H9 (cell line): Measurements from ENCODE around the gene MRPL27. TPM values are rescaled to one million over a fixed set of nuclear protein-coding genes. Genes with fewer than 3 reads are reported as not detected.

Source experiments
- DNase-seq: peaks from one replicate; pipeline ENCODE4 v3.0.0-alpha.2; 2017
- H2AFZ ChIP-seq: one replicate; pipeline ENCODE4 v1.6.1; 2013; ENCODE audit warnings: mild to moderate bottlenecking, low read length, control low read depth, moderate library complexity
- H2AK5ac ChIP-seq: 2 replicates; pipeline ENCODE4 v1.6.1; 2013; ENCODE audit warnings: low read length, control low read depth, mixed read lengths; ENCODE audit not compliant: insufficient read length
- H2BK120ac ChIP-seq: one replicate; pipeline ENCODE4 v1.6.1; 2013; ENCODE audit warnings: low read depth, mild to moderate bottlenecking, low read length, control low read depth, inconsistent platforms; ENCODE audit not compliant: poor library complexity, severe bottlenecking
- H2BK12ac ChIP-seq: 2 replicates; pipeline ENCODE4 v1.6.1; 2013; ENCODE audit warnings: low read length, control low read depth, mixed read lengths, low read depth; ENCODE audit not compliant: insufficient read length
- H2BK15ac ChIP-seq: 2 replicates; pipeline ENCODE4 v1.6.1; 2013; ENCODE audit warnings: low read depth, low read length, control low read depth
- H2BK20ac ChIP-seq: one replicate; pipeline ENCODE4 v1.6.1; 2013; ENCODE audit warnings: low read depth, mild to moderate bottlenecking, low read length, control low read depth, inconsistent platforms; ENCODE audit not compliant: poor library complexity, severe bottlenecking
- H2BK5ac ChIP-seq: 2 replicates; pipeline ENCODE4 v1.6.1; 2013; ENCODE audit warnings: low read length, control low read depth, mixed read lengths; ENCODE audit not compliant: insufficient read length
- H3K14ac ChIP-seq: 2 replicates; pipeline ENCODE4 v1.6.1; 2013; ENCODE audit warnings: low read length, control low read depth; ENCODE audit not compliant: insufficient read depth
- H3K18ac ChIP-seq: 2 replicates; pipeline ENCODE4 v1.6.1; 2013; ENCODE audit warnings: low read depth, mild to moderate bottlenecking, mixed read lengths, low read length, control low read depth; ENCODE audit not compliant: insufficient read length
- H3K23ac ChIP-seq: 2 replicates; pipeline ENCODE4 v1.6.1; 2013; ENCODE audit warnings: low read length, control low read depth, mixed read lengths, low read depth; ENCODE audit not compliant: insufficient read length
- H3K23me2 ChIP-seq: 2 replicates; pipeline ENCODE4 v1.6.1; 2013; ENCODE audit warnings: low read depth, mild to moderate bottlenecking, mixed read lengths, low read length, control low read depth; ENCODE audit not compliant: insufficient read length, poor library complexity, severe bottlenecking
- H3K27ac ChIP-seq: 2 replicates; pipeline ENCODE4 v1.5.1; 2013; ENCODE audit warnings: low read length, control low read depth, mixed read lengths, low read depth; ENCODE audit not compliant: insufficient read length
- H3K27me3 ChIP-seq: 2 replicates; pipeline ENCODE4 v1.6.1; 2013; ENCODE audit warnings: low read length, control low read depth, inconsistent platforms; ENCODE audit not compliant: insufficient read depth
- H3K4ac ChIP-seq: 2 replicates; pipeline ENCODE4 v1.6.1; 2013; ENCODE audit warnings: low read depth, mild to moderate bottlenecking, control low read depth, inconsistent platforms, low read length, moderate library complexity
- H3K4me1 ChIP-seq: 2 replicates; pipeline ENCODE4 v1.6.1; 2013; ENCODE audit warnings: low read length, control low read depth, inconsistent platforms; ENCODE audit not compliant: insufficient read depth
- H3K4me2 ChIP-seq: 2 replicates; pipeline ENCODE4 v1.6.1; 2013; ENCODE audit warnings: low read length, control low read depth, mixed read lengths; ENCODE audit not compliant: insufficient read length, insufficient read depth
- H3K56ac ChIP-seq: 2 replicates; pipeline ENCODE4 v1.6.1; 2013; ENCODE audit warnings: low read depth, mild to moderate bottlenecking, mixed read lengths, low read length, control low read depth; ENCODE audit not compliant: insufficient read length
- H3K79me1 ChIP-seq: 2 replicates; pipeline ENCODE4 v1.6.1; 2013; ENCODE audit warnings: low read depth, mild to moderate bottlenecking, moderate library complexity, low read length, control low read depth, inconsistent platforms; ENCODE audit not compliant: insufficient read depth, poor library complexity, severe bottlenecking
- H3K79me2 ChIP-seq: 2 replicates; pipeline ENCODE4 v1.6.1; 2013; ENCODE audit warnings: low read length, control low read depth, inconsistent platforms; ENCODE audit not compliant: insufficient read depth
- H3K9ac ChIP-seq: 2 replicates; pipeline ENCODE4 v1.6.1; 2013; ENCODE audit warnings: low read length, control low read depth, mixed read lengths; ENCODE audit not compliant: insufficient read length; ENCODE audit errors: extremely low read depth
- H3K9me3 ChIP-seq: one replicate; pipeline ENCODE4 v1.6.1; 2013; ENCODE audit warnings: low read depth, low read length, inconsistent platforms; ENCODE audit not compliant: control insufficient read depth
- H3T11ph ChIP-seq: one replicate; pipeline ENCODE4 v1.6.1; 2013; ENCODE audit warnings: mild to moderate bottlenecking, low read length, control low read depth, inconsistent platforms
- H4K20me1 ChIP-seq: one replicate; pipeline ENCODE4 v1.6.1; 2013; ENCODE audit not compliant: control insufficient read depth, insufficient read length, insufficient read depth
- H4K5ac ChIP-seq: 2 replicates; pipeline ENCODE4 v1.6.1; 2013; ENCODE audit warnings: low read depth, mild to moderate bottlenecking, mixed read lengths, low read length, control low read depth; ENCODE audit not compliant: insufficient read length
- H4K8ac ChIP-seq: replicated peaks from 2 replicates; pipeline ENCODE4 v1.6.1; 2013; ENCODE audit warnings: low read length, control low read depth, mixed read lengths, low read depth; ENCODE audit not compliant: insufficient read length
- H4K91ac ChIP-seq: 2 replicates; pipeline ENCODE4 v1.6.1; 2013; ENCODE audit warnings: low read depth, mild to moderate bottlenecking, moderate library complexity, mixed read lengths, low read length, control low read depth; ENCODE audit not compliant: insufficient read length
- H3K27ac Mint-ChIP-seq, 3 experiments: 2 replicates in 2 of 3; 3 replicates in 1 of 3; pipeline ENCODE4 v1.8.0; 2020 to 2021; ENCODE audit warnings: mixed read lengths in 3 of 3, mild to moderate bottlenecking in 1 of 3, moderate library complexity in 1 of 3
- H3K27me3 Mint-ChIP-seq: 2 replicates; pipeline ENCODE4 v1.8.0; 2021; ENCODE audit warnings: low read depth, mild to moderate bottlenecking, moderate library complexity, mixed read lengths
- H3K36me3 Mint-ChIP-seq, 3 experiments: 2 replicates in 2 of 3; 3 replicates in 1 of 3; pipeline ENCODE4 v1.8.0; 2020 to 2021; ENCODE audit warnings: low read depth in 3 of 3, mixed read lengths in 3 of 3; ENCODE audit not compliant: insufficient read depth in 1 of 3
- H3K4me1 Mint-ChIP-seq, 2 experiments: 2 replicates each; pipeline ENCODE4 v1.8.0; 2020; ENCODE audit warnings: mixed read lengths in 2 of 2
- H3K4me3 Mint-ChIP-seq, 2 experiments: 2 replicates in 1 of 2; 3 replicates in 1 of 2; pipeline ENCODE4 v1.8.0; 2020 to 2021; ENCODE audit warnings: mild to moderate bottlenecking in 2 of 2, mixed read lengths in 2 of 2, moderate library complexity in 1 of 2
- H3K9me3 Mint-ChIP-seq, 2 experiments: 2 replicates in 1 of 2; 3 replicates in 1 of 2; pipeline ENCODE4 v1.8.0; 2020; ENCODE audit warnings: mild to moderate bottlenecking in 2 of 2, mixed read lengths in 2 of 2, moderate library complexity in 1 of 2
- CTCF ChIP-seq: fragments of 200-600 bp; sonication (generic); conservative IDR thresholded peaks from 3 replicates; pipeline ENCODE4 v1.8.0; 2021; ENCODE audit warnings: antibody characterized with exemption, mild to moderate bottlenecking
- WGBS: extraction: QIAGEN DNeasy Blood & Tissue Kit; methylation state at CpG from one replicate; pipeline ENCODE4 v1.1.7; 2013; ENCODE audit warnings: missing lambda C conversion rate, low lambda C conversion rate, mixed read lengths; ENCODE audit not compliant: insufficient read length; ENCODE audit errors: extremely low coverage; 5-methylcytosine and 5-hydroxymethylcytosine counted together
- total RNA-seq: library from RNA; stranded (reverse); gene quantifications from 2 replicates; pipeline ENCODE4 v1.2.1, GENCODE V29; 2021

MRPL27 gene
- total RNA-seq, 1 experiment from 2014 or later = 85.9 TPM

- H3K27ac ChIP-seq = no peak overlapping the region
- peaks cover 10 to 16% (median 14%) of the 10 kb centered on the region in 3 experiments; a peak in 6 of 7 replicates for H3K36me3 Mint-ChIP-seq
- TF ChIP-seq CTCF = no peak
- no peak overlapping the region for H3K23ac ChIP-seq
- peaks cover 13% of the 10 kb centered on the region for H3K27me3 Mint-ChIP-seq
- H2BK20ac ChIP-seq = no peak overlapping the region
- no peak overlapping the region for H2BK15ac ChIP-seq
- H3K23me2 ChIP-seq = peaks cover 9% of the 10 kb centered on the region
- H3K27ac Mint-ChIP-seq = no peak overlapping the region
- H3K56ac ChIP-seq = no peak overlapping the region
- peak; percentile 21 for DNase-seq
- H2AK5ac ChIP-seq = no peak overlapping the region
- H3T11ph ChIP-seq = no peak overlapping the region
- H2BK120ac ChIP-seq = no peak overlapping the region
- no peak overlapping the region for H4K5ac ChIP-seq
- no peak overlapping the region; the same call in 1 of the 2 replicates for H3K14ac ChIP-seq
- peaks cover 27 to 30% of the 10 kb centered on the region in 2 experiments for H3K4me1 Mint-ChIP-seq
- no peaks in the 10 kb centered on the region for H4K20me1 ChIP-seq
- no peak overlapping the region for H3K4me2 ChIP-seq
- no peak overlapping the region for H2AFZ ChIP-seq
- WGBS = no CpG with 5 or more reads among the region's 5 CpGs
- no peak overlapping the region for H3K18ac ChIP-seq
- H3K27me3 ChIP-seq = no peaks in the 10 kb centered on the region; the same call in 1 of the 2 replicates
- no peak overlapping the region for H3K4ac ChIP-seq
- no peak overlapping the region for H4K91ac ChIP-seq
- H3K4me1 ChIP-seq = peaks cover 2% of the 10 kb centered on the region; the same call in 1 of the 2 replicates
- H3K9me3 ChIP-seq = no peaks in the 10 kb centered on the region
- H3K79me1 ChIP-seq = no peaks in the 10 kb centered on the region
- H3K9ac ChIP-seq = no peak overlapping the region
- no peaks in the 10 kb centered on the region for H3K79me2 ChIP-seq
- H4K8ac ChIP-seq = no peak overlapping the region
- H2BK12ac ChIP-seq = no peak overlapping the region
- no peak overlapping the region for H3K4me3 Mint-ChIP-seq
- no peak overlapping the region for H2BK5ac ChIP-seq
- no peaks in the 10 kb centered on the region; a peak in 1 of 5 replicates for H3K9me3 Mint-ChIP-seq
Measured at GRCh38 chr17:50349243-50349600, 23.8 kb downstream of the MRPL27 start.
